ENCODE results near the gene TMOD1.
A peak's percentile ranks its signal among the peaks of the same experiment; 100 is the strongest.
"Not testable (repeated sequence)": the region's sequence is repeated elsewhere in the genome, so short reads cannot be mapped to it uniquely, and the experiment has no call there.

The TMOD1 gene

DNA sequence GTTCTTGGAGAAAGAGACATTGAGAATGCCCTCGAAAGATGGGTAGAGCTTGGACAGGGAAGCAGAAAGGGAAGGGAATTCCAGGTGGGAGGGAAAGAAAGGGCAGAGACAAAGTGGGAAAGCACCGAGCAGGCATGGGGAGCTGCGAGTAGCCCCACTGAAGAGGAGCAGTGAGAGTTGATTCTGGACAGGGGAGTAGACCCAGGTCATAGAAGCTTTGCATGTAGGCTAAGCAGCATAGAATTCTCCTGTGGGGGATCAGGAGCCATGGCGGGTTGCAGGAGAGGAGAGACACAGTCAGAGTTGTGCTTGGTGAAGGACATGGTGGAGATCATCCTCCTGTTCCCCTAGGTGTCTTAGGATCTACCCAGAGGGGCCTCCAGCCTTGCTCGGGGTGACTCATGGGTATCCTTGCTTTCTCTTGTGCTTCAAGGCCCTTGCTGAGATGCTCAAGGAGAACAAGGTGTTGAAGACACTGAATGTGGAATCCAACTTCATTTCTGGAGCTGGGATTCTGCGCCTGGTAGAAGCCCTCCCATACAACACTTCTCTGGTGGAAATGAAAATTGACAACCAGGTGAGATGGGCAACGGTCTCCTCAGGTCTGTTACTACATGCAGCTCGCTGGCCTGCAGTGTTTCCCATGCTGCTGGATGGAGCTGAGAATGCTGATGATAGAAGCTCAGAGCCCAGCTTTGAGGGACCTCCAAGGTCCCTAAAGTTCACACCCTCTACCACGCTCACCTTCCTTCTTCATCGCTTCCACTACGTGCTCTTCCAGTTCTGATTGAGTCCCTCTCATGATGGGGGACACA, 67.2 kb downstream of the TMOD1 start:
- DNase-seq: no peak

DNA sequence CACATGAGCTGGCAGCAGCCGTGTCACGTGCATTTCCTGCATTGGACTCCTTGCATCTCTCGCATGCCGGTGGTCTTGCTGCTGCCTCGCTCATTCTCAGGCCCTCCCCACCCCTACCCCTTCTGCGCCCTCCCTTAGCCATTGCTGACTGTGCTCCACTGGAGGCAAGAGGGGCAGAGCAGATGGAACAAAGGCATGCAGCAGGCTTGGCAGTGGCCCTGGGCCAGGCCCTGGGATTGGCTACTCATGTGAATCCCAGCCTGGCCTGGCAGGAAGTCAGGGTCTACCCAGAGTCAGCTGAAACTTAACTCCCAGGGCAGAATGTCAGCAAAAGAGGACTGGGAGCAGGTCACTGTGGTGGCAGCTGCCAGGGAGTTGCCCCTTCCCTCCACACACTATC, 69.4 kb downstream of the TMOD1 start:
- no peak for DNase-seq

DNA sequence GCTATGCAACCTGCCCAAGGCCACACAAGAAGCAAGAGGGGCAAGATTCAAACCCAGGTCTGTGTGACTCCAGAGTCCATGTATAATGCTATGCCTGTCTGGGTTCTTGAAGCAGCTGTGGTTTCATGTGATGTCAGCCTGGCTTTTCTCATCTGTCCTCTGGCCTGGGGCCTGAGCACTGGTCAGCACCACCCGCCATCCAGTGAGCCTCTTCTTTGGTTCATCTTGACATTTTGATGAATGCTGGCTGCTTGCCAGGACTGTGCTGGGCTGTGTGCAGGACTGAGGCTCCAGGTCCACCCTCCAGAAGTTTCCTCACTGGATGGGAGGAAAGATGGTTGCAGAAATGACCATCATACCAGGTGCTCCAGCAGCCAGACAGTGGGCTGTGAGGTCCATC, 70.2 kb downstream of the TMOD1 start:
- no peak for DNase-seq

DNA sequence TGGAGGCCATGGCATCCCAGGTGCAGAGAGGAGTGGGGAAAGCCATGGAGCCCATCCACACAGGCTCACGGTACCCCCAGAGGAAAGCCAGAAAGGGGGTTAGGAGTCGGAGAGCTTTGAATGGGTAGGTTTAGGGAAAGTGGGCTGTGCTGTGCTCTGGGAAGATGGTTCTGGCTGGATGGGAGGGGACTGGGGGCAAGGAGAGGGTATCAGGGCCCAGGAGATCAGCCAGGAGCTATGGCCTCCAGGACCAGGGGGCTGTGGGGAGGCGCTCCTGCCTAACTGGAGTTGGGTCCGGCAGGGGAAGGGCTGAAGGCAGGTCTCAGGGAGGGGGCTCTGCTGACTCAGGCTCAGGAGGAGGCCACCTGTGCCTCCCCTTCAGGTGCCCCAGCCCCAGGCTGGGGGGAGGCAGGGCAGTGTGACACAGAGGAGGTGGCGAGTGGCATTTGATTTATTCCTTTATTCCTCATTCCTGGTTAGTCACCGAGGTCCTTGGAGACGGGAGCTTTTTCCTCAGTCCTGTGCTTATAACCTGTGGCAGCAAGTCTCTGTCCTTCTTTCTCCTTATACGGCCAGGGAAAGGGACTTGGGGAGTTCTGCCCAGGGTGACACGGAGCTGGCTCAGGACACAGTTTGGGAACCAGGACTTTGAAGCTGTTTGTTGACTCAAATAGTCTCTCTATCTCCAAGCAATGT, 70.9 kb downstream of the TMOD1 start:
- no peak for DNase-seq

DNA sequence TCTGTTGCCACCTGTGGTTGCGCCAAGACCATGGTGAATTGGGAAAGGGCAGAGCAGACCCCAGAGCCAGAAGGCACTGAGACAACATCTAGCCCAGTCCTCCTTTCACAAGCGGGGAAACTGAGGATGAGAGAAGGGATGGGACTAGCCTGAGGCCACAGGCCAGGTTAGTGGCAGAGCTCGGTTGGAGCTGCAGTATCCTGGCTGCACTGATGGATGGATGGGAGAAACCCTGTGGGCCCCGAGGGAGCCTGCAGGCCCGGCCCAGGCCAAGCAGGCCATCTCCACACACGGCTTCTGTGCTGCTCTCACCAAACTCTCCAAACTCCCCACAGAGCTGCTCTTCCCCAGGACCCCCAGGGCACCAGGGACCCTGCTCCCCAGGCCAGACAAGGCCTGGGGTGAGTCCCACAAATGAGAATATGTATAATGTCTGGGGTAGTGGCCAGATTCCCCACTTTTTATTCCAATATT, 71.5 kb downstream of the TMOD1 start:
- DNase-seq: no peak

DNA sequence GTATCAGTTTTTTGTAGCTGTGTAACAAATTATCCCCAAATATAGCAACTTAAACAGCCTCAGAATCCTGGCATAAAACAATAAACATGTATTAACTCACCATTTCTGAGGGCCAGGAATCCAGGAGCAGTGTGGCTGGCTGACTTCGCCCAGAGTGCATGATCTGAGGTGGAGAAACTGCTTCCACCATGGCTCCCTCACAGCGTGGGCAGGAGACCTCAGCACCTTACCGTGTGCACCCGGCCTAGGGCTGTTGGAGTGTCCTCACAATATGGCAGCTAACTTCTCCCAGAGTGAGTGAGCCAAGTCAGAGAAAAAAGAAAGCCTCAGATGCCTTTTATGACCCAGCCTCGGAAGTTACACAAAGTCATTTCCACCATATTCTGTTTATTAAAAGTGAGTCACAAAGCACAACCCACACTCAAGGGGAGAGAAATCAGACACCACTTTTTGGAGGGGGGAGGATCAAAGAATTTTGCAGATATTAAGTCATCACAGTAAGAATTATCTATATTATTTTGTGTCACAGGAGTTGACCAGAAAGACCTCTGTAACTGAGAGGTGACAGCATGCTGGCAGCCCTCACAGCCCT, 72.1 kb downstream of the TMOD1 start:
- no peak for DNase-seq

DNA sequence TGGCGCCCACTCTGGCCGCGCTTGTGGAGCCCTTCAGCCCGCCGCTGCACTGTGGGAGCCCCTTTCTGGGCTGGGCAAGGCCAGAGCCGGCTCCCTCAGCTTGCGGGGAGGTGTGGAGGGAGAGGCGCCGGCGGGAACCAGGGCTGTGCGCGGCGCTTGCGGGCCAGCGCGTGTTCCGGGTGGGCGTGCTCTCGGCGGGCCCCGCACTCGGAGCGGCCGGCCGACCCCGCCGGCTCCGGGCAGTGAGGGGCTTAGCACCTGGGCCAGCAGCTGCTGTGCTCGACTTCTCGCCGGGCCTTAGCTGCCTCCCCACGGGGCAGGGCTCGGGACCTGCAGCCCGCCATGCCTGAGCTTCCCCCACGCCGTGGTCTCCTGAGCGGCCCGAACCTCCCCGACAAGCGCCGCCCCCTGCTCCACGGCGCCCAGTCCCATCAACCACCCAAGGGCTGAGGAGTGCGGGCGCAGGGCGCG, 72.7 kb downstream of the TMOD1 start:
- not testable (repeated sequence) for DNase-seq

DNA sequence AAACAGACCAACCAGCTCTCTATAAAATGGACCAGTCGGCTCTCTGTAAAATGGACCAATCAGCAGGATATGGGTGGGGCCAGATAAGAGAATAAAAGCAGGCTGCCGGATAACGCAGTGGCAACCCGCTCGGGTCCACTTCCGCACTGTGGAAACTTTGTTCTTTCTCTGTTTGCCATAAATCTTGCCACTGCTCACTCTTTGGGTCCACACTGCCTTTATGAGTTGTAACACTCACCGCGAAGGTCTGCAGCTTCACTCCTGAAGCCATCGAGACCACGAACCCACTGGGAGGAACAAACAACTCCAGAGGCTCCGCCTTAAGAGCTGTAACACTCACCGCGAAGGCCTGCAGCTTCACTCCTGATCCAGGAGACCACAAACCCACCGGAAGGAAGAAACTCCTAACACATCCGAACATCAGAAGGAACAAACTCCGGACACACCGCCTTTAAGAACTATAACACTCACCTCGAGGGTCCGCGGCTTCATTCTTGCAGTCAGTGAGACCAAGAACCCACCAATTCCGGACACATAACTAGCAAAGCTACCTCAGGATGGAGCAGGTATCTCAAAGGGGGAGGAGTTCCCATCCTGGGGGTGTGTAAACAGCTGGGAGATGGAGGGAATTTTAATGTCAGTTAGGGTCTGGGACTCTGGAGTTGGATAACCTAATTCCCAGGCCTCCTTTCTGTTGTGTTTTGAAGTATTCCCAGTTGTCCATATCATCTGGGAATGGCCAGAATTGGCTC, 73.6 kb downstream of the TMOD1 start:
- DNase-seq: not testable (repeated sequence)

DNA sequence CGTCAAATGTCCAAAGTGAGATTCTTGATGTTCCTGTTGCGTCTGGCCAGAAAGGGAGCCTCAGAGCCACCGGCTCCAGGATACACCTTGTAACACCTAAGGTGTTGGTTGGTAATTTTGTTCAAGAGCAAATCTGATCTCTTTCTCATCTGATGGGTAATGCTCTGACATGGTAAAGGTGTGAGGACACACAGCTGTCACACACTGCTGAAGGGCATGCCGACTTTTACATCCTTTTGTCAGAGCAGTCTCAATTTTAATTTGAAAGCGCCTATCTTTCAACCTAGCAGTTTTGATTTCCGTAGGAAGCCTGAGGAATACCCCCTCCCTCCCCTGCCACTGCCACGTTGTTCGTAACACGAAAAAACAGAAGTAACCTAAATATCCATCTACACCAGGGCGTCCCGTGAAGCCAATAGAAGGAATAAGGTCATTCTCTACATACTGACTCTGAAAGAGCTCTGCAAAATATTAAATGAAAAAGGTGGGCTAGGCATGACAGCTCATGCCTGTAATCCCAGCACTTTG, 74.3 kb downstream of the TMOD1 start:
- no peak for DNase-seq

DNA sequence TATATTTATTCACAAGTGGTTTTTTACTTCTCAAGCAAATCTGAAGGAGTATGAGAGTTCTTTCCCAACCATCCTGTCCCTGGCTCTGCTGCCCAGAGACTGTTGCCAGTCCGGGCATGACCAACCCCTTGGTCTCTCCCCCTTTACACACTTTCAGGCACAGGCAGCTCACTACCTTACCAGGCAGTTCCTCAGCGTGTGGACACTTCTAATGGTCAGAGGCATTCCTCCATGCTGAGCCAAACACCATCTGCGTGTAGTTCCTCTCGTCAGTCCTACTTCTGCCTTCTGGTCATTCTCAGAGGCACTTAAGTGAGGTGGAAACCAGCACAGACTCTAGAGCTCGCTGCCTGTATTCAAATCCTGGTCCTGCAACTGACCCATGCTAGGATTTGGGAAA, 75.6 kb downstream of the TMOD1 start:
- DNase-seq: no peak

DNA sequence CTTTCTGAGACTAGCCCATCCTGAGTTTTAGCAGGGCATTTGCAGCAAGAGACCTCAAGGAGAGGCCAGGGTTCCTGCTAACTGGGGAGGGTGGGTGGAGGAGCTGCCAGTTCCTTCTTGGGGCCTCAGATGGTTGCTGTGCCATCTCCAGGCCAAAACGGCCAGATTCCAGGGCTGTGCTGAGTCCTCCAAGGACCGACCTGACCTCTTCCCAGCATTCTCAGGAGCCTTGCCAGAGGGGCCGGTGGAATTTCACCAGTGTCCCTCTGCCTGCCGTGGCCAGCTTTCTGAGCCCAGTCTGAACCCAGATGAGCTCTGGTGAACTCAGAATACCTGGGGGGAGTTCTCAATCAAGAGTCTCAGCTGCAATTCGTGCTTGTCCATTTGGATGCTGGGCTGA, 77.4 kb downstream of the TMOD1 start:
- DNase-seq: no peak

DNA sequence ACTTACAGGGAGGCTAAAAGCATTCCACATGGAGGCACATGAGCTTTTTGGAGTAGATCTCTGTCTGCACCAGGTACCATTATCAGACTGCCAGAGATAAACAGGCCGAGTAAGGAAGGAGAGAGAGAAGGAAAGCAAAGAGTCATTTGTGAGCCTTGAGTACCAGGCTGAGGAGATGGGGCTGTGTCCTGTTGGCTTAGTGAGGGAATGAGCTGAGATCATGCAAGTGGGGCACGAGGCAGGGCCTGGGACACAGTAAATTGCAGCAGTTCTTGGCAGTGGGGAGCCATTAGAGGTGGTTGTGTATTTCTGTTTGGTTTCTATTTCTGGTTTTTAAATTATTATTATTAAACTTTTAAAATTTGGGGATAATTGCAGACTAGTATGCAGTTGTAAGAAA, 78.4 kb downstream of the TMOD1 start:
- no peak for DNase-seq

DNA sequence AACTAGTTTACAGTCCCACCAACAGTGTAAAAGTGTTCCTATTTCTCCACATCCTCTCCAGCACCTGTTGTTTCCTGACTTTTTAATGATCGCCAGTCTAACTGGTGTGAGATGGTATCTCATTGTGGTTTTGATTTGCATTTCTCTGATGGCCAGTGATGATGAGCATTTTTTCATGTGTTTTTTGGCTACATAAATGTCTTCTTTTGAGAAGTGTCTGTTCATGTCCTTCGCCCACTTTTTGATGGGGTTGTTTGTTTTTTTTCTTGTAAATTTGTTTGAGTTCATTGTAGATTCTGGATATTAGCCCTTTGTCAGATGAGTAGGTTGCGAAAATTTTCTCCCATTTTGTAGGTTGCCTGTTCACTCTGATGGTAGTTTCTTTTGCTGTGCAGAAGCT, 80.1 kb downstream of the TMOD1 start:
- not testable (repeated sequence) for DNase-seq

DNA sequence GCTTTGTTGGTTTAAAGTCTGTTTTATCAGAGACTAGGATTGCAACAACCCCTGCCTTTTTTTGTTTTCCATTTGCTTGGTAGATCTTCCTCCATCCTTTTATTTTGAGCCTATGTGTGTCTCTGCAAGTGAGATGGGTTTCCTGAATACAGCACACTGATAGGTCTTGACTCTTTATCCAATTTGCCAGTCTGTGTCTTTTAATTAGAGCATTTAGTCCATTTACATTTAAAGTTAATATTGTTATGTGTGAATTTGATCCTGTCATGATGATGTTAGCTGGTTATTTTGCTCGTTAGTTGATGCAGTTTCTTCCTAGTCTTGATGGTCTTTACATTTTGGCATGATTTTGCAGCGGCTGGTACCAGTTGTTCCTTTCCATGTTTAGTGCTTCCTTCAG, 83.3 kb downstream of the TMOD1 start:
- not testable (repeated sequence) for DNase-seq

DNA sequence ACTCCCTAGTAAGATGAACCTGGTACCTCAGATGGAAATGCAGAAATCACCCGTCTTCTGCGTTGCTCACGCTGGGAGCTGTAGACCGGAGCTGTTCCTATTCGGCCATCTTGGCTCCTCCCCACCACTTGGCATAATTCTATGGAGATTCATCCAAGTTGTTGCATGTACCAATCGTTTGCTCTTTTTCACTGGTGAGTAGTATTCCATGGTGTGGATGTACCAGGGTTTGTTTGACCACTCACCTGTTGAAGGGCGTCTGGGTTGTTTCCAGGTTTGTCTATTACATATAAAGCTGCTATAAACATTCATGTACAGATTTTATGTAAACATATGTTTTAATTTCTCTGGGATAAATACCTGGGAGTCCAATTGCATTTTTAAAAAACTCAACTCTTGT, 85.4 kb downstream of the TMOD1 start:
- not testable (repeated sequence) for DNase-seq

DNA sequence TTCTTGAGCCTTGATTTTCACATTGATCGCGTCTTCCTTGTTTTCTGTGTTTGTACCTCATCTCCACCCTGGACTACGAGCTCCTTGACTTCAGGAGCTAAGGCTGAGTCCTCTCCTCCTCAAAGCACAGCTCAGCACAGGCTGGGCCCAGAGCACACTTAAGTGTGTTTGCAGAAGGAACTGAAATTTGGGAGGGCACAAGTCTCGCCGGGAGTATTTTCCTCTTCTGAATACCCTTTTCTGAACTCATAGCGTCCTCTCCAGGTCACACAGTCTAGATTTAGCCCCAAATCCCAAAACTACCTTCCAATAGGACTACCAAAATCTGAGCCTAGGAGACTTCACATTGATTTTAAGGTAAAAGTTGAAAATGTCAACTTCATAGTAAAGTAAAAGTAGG, 90.1 kb downstream of the TMOD1 start:
- DNase-seq: no peak

DNA sequence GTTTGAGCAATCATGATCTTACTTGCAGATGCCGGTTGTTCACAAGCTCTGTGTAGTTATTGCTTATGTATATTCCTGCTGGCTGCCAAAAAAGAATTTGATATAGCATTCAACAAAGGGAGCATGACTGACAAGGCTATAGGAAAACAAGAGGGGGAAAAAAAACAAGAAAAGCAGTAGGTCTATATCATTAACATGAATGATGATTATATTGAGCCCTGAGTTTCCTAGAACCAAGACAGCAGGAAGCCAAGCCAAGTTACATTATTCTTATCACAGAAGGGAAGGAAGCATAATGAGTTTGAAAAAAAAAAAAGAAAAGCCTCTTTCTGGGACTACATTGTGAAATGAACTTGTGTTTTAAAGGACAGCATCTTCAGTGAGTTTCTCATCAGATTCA, 90.7 kb downstream of the TMOD1 start:
- peak; percentile 36 for DNase-seq

DNA sequence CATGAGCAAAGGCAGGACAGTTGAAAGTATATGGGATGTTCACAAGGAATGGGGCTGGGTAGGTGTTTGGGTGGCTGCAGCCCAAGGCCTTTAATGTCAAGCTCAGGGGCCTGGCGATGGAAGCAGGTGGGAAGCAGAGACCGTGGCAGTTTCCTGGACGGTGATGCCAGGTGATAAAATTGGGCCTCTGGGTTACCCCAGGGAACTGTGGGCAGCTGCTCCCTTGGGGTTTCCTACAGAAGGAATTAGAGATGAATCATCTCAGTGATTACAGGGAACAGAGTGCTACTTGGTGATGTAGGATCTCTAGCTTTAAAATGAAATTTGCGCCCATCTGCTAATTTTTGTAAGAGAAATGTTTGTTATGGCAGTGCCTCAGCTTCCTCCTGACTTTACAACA, 92.5 kb downstream of the TMOD1 start:
- peak; percentile 71 for DNase-seq

DNA sequence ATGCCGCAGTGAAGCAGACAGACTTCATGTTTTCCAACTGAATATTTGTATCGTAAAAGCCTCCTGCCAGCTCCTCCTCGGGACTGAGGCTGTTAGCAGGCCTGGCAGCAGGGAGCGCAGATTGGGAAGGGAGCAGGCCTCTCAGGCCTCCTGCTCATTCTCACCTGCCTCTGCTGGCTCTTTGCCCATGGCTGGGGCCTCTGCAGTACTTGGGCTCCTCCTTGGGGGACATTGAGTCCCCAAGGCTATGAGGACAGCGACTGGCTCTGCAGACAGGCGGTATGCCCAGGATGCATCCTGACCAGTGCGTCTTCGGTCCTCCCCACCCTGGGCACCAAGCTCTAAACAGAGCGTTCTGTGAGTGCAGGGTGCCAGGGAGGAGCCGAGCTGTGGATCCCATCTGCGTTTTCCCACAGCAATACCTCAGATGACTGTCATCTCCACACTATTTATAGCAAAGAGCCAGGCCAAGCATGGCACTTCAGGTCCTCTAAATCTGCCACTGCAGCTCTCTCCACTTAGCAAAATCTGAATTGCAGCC, 93.0 kb downstream of the TMOD1 start:
- peak; percentile 82 for DNase-seq

DNA sequence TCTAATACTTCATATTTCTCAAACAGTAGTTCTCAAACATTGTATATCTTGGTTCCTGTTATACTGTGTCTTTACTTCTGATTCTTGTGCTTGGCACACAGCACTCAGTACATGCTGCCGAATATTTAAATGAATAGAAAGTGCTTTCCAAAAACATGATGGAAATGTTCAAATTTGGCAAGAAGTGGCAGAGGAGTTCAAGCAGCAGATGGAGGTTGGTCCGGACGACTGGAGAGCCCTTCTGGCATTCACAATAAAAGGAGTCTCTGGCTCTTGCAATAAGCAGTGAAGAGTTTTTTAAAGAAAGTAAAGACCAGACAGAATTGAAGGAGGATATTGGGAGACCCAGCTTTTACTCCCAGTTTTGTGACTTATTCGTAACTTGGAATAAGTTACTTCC, 95.4 kb downstream of the TMOD1 start:
- DNase-seq: no peak

DNA sequence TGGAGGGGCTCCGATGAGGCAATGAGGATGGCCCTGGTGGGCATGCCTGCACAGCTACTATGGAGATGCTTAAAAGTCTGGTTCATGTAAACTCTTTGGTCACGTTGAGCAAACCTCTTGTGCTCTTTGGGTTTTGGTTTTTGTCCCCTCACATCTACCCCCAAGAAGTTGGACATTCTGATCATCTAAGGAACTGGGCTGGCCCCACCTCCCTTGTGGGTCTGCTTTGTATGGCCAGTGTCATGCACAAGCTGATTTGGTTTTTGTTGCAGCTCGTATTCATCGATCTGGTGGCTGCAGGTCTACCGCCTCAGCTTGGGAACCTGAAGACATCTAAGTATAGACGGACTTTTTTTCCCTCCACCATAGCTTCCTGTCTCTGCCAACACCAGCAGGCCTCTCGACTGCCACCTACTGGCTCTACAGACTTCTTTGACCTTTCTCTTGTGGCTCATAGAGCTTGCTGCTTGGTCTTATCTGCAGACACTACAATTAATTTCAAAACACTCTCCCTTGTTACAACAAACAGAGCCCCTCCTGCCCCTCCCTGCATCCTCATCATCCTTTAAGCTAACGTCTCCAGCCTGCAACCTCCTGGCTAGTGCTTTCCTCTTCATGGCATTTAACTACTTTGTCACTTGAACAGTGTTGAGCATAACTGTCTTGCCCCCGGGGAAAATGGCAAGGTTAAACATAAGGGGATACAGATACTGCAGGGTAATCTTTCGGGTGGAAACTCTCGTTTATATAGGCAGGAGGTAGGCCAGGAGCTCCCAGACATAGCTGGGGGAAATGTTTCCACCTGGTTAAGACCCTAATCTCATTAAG, 97.2 kb downstream of the TMOD1 start:
- DNase-seq: peak; percentile 84
